Upper lobe of left lung (tissue), 4 donors: ENCODE results near the gene ACCSL.

Experiments
- CTCF ChIP-seq, 6 experiments: fragments of 450-650 bp in 4 of 6; fragments of 200-600 bp in 2 of 6; sonication (generic) in 2 of 6; IDR thresholded peaks; one replicate each; pipeline ENCODE4 v1.5.1; 2016 to 2019; ENCODE audit warnings: antibody characterized with exemption in 6 of 6
- EP300 ChIP-seq, 4 donors: sonication (generic); formaldehyde crosslinking; IDR thresholded peaks; one replicate each; pipeline ENCODE4 v1.5.1; 2017; ENCODE audit warnings: antibody characterized with exemption in 4 of 4, control low read depth in 2 of 4
- POLR2A ChIP-seq, 4 donors: fragments of 450-650 bp; IDR thresholded peaks; one replicate each; pipeline ENCODE4 v1.5.1; 2016 to 2017; ENCODE audit warnings: antibody characterized with exemption in 4 of 4, mild to moderate bottlenecking in 2 of 4
- POLR2AphosphoS5 ChIP-seq, 2 donors: sonication (generic); formaldehyde crosslinking; IDR thresholded peaks; one replicate each; pipeline ENCODE4 v1.5.1; 2017; ENCODE audit warnings: antibody characterized with exemption in 2 of 2

GRCh38 chr11:44097821-44098220 is 50.0 kb downstream of the ACCSL start:
- no peak for TF ChIP-seq CTCF (IDR thresholded peaks at IDR 0.05)
- no peak for TF ChIP-seq POLR2A (IDR thresholded peaks at IDR 0.05)
- no peak for TF ChIP-seq POLR2AphosphoS5 (IDR thresholded peaks at IDR 0.05)
- no peak for TF ChIP-seq EP300 (IDR thresholded peaks at IDR 0.05)
